ENCODE results near the gene HSPBP1. TPM values are rescaled to one million over a fixed set of nuclear protein-coding genes. Genes with fewer than 3 reads are reported as not detected.

Gene HSPBP1
- total and polyA plus RNA-seq, 12 donors, result 18.8 to 49.8 (median 33.2) TPM

- no peaks in the 10 kb centered on the region for H3K27me3 ChIP-seq
- peak overlapping the region in 2 of 5 donors; percentile 9 to 66 for H3K27ac ChIP-seq
- no peak for TF ChIP-seq POLR2A (IDR thresholded peaks at IDR 0.05)
- TF ChIP-seq CTCF (IDR thresholded peaks at IDR 0.05), result no peak
- peaks cover 0 to 39% of the 10 kb centered on the region in 2 donors for H3K36me3 ChIP-seq (replicated peaks in 1 of 2)
- peaks cover 11 to 53% of the 10 kb centered on the region in 2 donors for H3K4me1 ChIP-seq (replicated peaks in 1 of 2)
- intact Hi-C loops (cut with DNase I), result no loop called here
- no peaks in the 10 kb centered on the region for H3K9me3 ChIP-seq (replicated peaks in 1 of 3)
- no peak for DNase-seq
- WGBS, 4 donors, result 72 to 94% (median 79%) methylated on average over 6 to 9 of the region's 9 CpGs
- no peak overlapping the region for H3K4me3 ChIP-seq
Observed at GRCh38 chr19:55248704-55249103, 31.2 kb downstream of the HSPBP1 start.

GRCh38 chr19:55248166-55248675 lies 31.7 kb downstream of the HSPBP1 start:
- Histone ChIP-seq H3K27me3 (no peaks in the 10 kb centered on the region), H3K27ac (peak overlapping the region in 2 of 5 donors; percentile 9 to 66), H3K4me1 (replicated peaks in 1 of 2) (peaks cover 11 to 49% of the 10 kb centered on the region in 2 donors), H3K36me3 (replicated peaks in 1 of 2) (peaks cover 0 to 44% of the 10 kb centered on the region in 2 donors), H3K4me3 (no peak overlapping the region), H3K9me3 (replicated peaks in 1 of 3) (no peaks in the 10 kb centered on the region)
- intact Hi-C loops (cut with DNase I), result no loop called here
- DNase-seq, result peak in 1 of 7 donors; percentile 76
- TF ChIP-seq CTCF (IDR thresholded peaks at IDR 0.05) (no peak), POLR2A (IDR thresholded peaks at IDR 0.05) (no peak)
- WGBS, 4 donors, result 58 to 77% (median 59%) methylated on average over 6 to 10 of the region's 10 CpGs

GRCh38 chr19:55247621-55248099 lies 32.2 kb downstream of the HSPBP1 start:
- peaks cover 0 to 49% of the 10 kb centered on the region in 2 donors for H3K36me3 ChIP-seq (replicated peaks in 1 of 2)

More at GRCh38 chr19:55247621-55248099, 32.2 kb downstream of the HSPBP1 start:
- 45 to 56% (median 47%) methylated on average over 5 to 10 of the region's 10 CpGs for WGBS, 4 donors
- Histone ChIP-seq H3K4me3 (no peak overlapping the region), H3K4me1 (replicated peaks in 1 of 2) (peaks cover 7 to 43% of the 10 kb centered on the region in 2 donors), H3K27ac (peak overlapping the region in 2 of 5 donors; percentile 8 to 66), H3K9me3 (replicated peaks in 1 of 3) (no peaks in the 10 kb centered on the region), H3K27me3 (no peaks in the 10 kb centered on the region)
- TF ChIP-seq CTCF (IDR thresholded peaks at IDR 0.05) (no peak), POLR2A (IDR thresholded peaks at IDR 0.05) (no peak)
- DNase-seq, result peak in 3 of 7 donors; percentile 13 to 78 (median 17)
- intact Hi-C loops (cut with DNase I), result no loop called here

Data from adrenal gland (tissue), 12 donors.